Sciatic nerve (tissue), 2 donors: ENCODE measurements around the gene TEX12. TPM values are rescaled to one million over a fixed set of nuclear protein-coding genes. Genes with fewer than 3 reads are reported as not detected.
"Not testable (repeated sequence)": the region's sequence is repeated elsewhere in the genome, so short reads cannot be mapped to it uniquely, and the experiment has no call there.

Experiments used
- ATAC-seq: fragments of 200-7000 bp; cut with Tn5 transposase; one replicate; pipeline ENCODE4 v1.9.1; 2020; ENCODE audit warnings: mild to moderate bottlenecking, moderate library complexity
- DNase-seq: peaks from one replicate; pipeline ENCODE4 v3.0.0-alpha.2; 2020; ENCODE audit warnings: low spot score
- intact Hi-C: fragments of 100-400 bp; cut with DNase I; formaldehyde crosslinking; loops from one replicate; pipeline ENCODE4 v1.14.2; 2022
- total RNA-seq: library from RNA; stranded (reverse); fragmentation: NEBNext Ultra II Directional; extraction: Animal tissue kit (Norgen Biotek cat#: 25700); gene quantifications from one replicate; pipeline ENCODE4 v1.2.1, GENCODE V29; 2021
- donor health status: DM: no; HTN: no; CAD: no.
- donor health status: DM: no; HTN: no; CAD: no.

Gene TEX12
- total RNA-seq, 1 donor from 2014 or later: 0.58 TPM

- DNase-seq (no peak), ATAC-seq (no peak)
- intact Hi-C loops: no loop called here
Observed at GRCh38 chr11:112162761-112163546, 4.2 kb upstream of the TEX12 start.

DNA sequence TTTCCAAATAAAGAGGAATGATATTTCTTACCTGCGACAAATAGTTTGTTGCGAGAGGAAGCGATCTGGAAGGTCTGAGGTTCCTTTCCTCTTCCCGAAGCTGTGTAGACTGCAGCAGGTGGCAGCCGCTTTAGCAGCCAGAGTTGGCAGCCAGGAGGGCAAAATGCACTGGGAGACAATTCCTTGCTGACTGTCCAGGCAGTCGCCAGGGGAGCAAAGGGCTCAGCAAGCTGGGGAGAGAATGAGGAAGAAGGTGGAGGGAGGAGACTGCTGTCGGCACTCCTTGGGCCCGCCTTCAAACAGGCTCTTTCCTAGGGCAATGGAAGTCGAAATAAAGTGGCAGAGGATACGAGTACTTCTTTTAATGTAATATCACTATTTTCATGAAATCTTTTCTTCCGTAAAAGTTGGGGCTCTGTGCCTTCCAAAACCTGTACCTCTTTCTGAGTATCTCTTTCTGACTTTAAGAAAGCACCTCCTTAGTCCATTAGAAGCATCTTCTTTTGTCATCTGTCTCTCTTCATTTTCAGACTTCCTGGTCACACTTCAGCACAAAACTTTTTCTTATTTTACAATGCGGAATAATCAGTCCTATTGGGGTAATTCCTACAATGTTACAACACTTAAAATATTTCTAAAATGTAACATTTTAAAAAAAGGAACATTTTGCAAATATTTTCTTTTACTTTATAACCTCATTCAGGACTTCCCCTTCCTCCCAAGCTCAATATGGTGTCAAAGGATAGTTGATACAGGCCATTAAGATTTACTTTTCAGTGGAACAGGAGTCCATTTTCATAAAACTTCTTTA is 3.1 kb upstream of the TEX12 start, which contains the start of gene IL18:
IL18 (minus strand) TSS at position 220 of the 811 bp plus-strand sequence. CDS start 9,041 bp downstream, outside the sequence.
- peak; percentile 78 for ATAC-seq
- intact Hi-C loops: no loop called here
- DNase-seq: peak; percentile 66

DNA sequence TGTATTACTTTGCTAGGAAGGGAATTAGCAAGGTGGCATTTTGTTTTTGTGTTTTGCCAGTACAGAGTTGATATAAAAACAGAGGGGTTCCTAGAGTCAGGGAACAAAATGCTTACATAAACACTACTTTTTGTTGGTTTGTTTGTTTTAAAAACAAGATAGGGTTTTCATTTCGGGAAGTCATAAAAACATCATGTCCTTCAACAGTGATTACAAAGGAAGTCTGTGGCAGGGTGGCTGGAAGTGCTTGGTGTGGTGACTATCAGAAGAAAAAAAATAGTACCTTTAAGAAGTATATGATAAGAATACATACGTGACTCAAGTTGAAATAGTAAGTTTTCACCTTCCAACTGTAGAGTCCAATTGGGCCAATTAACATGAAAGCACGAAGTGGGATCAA is 2.1 kb upstream of the TEX12 start:
- intact Hi-C loops: no loop called here
- ATAC-seq (no peak), DNase-seq (no peak)

DNA sequence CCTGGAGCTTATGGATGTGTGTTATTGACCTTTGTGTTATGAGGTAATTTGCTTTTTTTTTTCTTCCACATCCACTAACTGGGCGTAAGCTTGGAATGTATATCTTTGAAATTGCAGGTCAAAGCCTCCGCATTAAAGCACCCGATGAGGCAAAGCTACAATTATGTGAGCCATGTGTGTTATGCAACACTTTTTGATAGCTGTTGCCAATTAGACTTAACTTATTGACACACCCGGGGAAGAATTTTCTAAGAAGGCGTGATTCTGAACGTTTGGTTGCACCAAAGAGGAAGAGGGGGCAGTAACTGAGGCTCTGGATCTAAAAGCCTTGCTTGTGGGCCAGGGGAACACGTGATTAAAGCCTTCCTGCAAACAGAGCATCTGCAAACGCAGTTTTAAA is 610 bp upstream of the TEX12 start:
- intact Hi-C loops: no loop called here
- DNase-seq: no peak
- ATAC-seq: peak; percentile 77

- DNase-seq (no peak), ATAC-seq (no peak)
- intact Hi-C loops: no loop called here
Observed at GRCh38 chr11:112172362-112172994, 5.3 kb downstream of the TEX12 start.

GRCh38 chr11:112173152-112173551 is 6.0 kb downstream of the TEX12 start:
- DNase-seq (no peak), ATAC-seq (no peak)
- intact Hi-C loops: no loop called here

DNA sequence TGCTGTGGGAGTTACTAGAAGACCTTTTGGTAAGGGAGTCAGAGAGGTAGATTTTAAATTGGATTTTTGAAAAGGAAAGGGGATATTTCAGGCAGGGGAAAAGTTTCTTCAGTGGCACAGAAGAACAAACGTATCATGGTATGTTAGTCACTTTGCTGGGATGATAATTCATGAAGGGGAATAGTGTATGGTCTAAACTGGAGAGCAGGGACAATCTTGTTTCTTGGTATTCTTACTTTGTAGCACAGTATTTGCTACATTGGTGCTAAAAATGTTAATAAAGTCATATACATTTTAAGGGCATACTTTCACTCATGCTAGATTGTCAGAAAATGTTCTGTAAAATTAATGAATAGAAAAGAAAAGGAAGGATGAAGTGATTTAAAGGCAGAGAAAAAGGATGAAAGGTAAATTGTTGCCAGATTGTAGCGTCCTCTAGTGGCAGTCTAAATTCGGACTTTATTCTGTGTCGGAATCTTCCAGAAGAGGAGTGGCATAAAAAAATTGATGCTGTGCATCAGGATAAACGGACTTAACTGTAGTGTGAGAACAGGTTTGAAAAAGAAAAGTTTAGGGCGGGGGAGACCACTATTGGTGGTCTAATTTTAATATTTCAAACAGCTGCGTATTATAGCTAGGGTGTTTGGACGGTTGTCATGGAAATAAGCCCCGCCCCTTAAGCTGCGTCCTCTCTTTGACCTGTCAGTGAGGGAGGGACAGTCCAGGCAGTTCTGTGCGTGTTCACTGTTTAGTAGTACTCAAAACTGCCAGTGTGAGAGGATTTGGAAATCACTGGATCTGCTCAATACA is 7.8 kb downstream of the TEX12 start, which contains the start of gene BCO2:
BCO2 (plus strand) TSS at position 724 of the 810 bp plus-strand sequence. CDS start 90 bp downstream, outside the sequence.
- ATAC-seq (peak; percentile 99), DNase-seq (peak; percentile 93)
- intact Hi-C loops: no loop called here

DNA sequence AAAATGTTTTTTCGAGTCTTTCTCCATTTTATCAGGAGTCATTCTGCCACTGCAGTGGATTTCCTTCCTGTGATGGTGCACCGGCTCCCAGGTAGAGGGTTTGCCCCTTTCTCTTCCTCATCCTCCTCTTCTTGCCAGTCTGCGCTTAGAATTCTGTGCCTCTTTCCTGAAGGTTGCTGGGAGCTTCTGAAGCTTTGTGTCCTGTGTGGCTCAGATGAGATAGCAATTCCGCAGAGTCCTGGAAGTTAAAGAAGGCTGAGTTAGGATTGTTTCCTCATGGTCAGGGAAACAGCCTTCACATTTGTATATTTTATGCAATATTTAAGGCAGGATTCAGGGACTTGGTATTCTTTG is 8.4 kb downstream of the TEX12 start:
- DNase-seq (no peak), ATAC-seq (peak; percentile 51)
- intact Hi-C loops: no loop called here

DNA sequence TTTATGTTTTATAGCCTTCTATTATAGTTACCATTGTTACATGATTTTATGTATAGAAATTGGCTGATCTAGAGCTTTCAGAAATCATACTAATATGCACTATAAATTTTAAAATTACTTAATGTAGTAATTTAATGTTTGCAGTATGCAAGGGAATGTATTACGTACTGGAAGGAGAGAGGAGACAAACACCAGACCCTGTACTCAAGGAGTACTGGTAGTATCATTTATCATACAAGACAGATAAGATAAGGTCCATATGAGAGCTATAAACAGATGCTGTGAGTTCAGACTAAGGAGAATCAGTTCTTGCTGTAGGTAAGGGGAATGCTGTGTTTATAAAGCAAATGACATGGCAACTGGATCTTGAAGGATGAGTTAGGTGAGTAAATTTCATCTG is 8.9 kb downstream of the TEX12 start:
- no peak for DNase-seq
- intact Hi-C loops: no loop called here
- ATAC-seq: no peak

DNA sequence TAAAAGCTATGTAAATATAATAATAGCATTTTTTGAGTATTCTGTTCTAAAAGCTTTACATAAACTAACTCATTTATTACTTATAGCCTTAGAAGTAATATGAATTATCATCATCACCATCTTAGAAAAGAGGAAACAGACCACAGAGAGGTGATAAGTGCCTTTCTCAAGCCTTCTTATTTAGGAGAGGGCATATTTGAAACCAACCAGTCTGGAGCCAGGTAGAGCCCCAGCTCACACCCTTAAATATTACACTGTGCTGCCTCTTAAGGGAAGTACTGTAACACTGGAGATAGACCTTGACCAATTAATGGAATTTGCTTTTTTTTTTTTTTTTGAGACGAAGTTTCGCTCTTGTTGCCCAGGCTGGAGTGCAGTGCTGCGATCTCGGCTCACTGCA is 10.4 kb downstream of the TEX12 start:
- intact Hi-C loops: no loop called here
- no peak for DNase-seq
- no peak for ATAC-seq

GRCh38 chr11:112178428-112178827 is 11.3 kb downstream of the TEX12 start:
- intact Hi-C loops: no loop called here
- ATAC-seq (no peak), DNase-seq (no peak)

DNA sequence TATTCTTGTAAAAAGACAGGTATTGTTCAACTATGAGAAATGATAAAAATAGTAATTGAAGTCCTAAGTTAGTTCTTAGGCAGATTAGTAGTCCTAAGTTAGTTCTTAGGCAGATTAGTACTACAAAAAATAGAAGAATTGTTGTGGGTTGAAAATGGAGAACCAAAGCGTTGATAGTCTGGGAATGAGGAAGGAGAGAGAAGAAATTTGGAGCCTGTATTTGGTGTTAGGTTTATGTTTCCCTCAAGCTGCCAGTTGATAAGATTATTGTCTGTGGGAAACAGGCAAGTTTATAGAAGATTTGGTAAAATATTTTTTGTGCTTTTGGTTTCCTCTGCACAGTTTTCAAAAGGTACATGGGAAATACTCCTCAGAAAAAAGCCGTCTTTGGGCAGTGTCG is 11.8 kb downstream of the TEX12 start:
- intact Hi-C loops: no loop called here
- DNase-seq: no peak
- no peak for ATAC-seq

- intact Hi-C loops: no loop called here
- no peak for DNase-seq
- ATAC-seq: peak; percentile 35
Observed at GRCh38 chr11:112179601-112180000, 12.4 kb downstream of the TEX12 start.

- intact Hi-C loops: no loop called here
- ATAC-seq (no peak), DNase-seq (no peak)
Observed at GRCh38 chr11:112182867-112183266, 15.7 kb downstream of the TEX12 start.

DNA sequence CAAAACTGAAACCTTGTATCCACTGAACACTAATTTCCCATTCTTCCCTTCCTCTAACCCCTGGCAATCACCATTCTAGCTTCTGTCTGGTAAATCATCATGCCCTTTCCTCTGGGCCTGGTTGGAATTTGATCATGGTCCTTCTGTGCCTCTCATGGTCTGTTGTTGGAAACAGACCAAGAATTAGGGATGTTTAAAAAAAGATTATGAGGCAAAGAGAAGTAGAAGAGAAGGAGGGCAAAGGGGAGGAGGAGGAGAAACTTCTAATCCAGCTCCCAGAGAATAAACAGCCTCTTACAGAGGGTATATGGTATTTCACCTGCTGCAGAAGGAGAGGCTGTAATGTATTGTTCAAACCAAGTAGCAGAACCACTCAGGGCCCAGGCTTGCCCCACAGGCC is 18.7 kb downstream of the TEX12 start:
- no peak for DNase-seq
- intact Hi-C loops: no loop called here
- ATAC-seq: no peak

DNA sequence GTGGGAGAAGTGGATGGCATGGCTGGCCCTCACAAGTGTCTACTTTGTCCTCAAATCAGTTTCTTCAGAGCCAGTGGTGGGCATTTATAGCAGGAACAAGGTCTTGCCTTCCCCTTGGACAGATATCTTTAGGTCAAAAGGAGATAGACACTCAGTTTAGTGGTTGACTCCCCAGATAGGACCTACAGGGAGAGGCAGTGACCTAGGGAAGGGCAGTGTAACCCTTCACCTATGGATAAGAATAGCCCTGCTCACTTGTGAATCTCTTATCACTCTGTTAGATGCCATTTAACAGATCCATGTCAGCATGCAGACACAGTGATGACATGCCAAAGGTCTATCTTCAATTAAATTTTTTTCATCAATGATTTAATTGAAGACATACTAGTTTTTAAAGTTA is 19.1 kb downstream of the TEX12 start:
- DNase-seq (no peak), ATAC-seq (no peak)
- intact Hi-C loops: no loop called here

GRCh38 chr11:112195113-112195512 is 27.9 kb downstream of the TEX12 start:
- intact Hi-C loops, DNase-seq: not testable (repeated sequence)
- ATAC-seq: peak; percentile 56

DNA sequence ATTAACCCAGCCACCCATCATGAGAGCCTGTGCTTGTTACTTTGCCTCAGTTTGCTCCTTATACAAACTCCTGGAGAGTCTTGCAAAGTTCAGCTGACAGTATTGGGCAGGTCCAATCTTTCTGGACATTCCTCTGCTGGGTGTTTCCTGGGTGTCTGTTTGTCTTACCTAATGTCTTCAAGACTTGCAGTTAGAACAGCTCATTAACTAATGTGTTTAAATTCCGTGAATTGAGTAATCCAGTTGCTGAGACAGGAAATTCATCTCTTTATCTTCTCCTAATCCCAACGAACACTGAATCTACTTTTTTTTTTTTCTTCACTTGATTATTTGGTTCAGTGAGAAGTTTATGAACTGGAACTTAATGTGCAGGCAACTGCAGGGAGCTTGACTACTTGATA is 28.8 kb downstream of the TEX12 start:
- DNase-seq (no peak), ATAC-seq (peak; percentile 80)
- intact Hi-C loops: no loop called here

GRCh38 chr11:112196519-112197087 is 29.4 kb downstream of the TEX12 start:
- no peak for ATAC-seq
- intact Hi-C loops: no loop called here
- no peak for DNase-seq
